RWPE2 (cell line): Measurements from ENCODE around the gene GIT2.

Experiments
- ATAC-seq: fragments of 200-7000 bp; cut with Tn5 transposase; 3 replicates; pipeline ENCODE4 v1.9.1; 2021; ENCODE audit warnings: low read depth
- DNase-seq: peaks from one replicate; pipeline ENCODE4 v3.0.0-alpha.2; 2020; ENCODE audit warnings: low spot score
- H3K27ac ChIP-seq: fragments of 450-650 bp; 2 replicates; pipeline ENCODE4 v1.5.1; 2017; ENCODE audit warnings: mild to moderate bottlenecking; ENCODE audit not compliant: poor library complexity, severe bottlenecking
- H3K27me3 ChIP-seq: fragments of 250-450 bp; sonication (Bioruptor Pico); 2 replicates; pipeline ENCODE4 v1.5.1; 2021; ENCODE audit warnings: mild to moderate bottlenecking, moderate library complexity; ENCODE audit not compliant: insufficient read depth, poor library complexity, severe bottlenecking
- H3K36me3 ChIP-seq: fragments of 250-450 bp; sonication (Bioruptor Pico); 2 replicates; pipeline ENCODE4 v1.5.1; 2020; ENCODE audit warnings: low read depth, mild to moderate bottlenecking, moderate library complexity
- H3K4me1 ChIP-seq: fragments of 250-450 bp; sonication (Bioruptor Pico); 2 replicates; pipeline ENCODE4 v1.5.1; 2021; ENCODE audit warnings: mild to moderate bottlenecking, moderate library complexity; ENCODE audit not compliant: insufficient read depth, poor library complexity, severe bottlenecking
- H3K4me3 ChIP-seq: fragments of 250-450 bp; sonication (Bioruptor Pico); 2 replicates; pipeline ENCODE4 v1.5.1; 2021; ENCODE audit warnings: mild to moderate bottlenecking, moderate library complexity; ENCODE audit not compliant: severe bottlenecking
- H3K9me3 ChIP-seq: fragments of 250-450 bp; sonication (Bioruptor Pico); 2 replicates; pipeline ENCODE4 v1.5.1; 2021; ENCODE audit warnings: mild to moderate bottlenecking, moderate library complexity; ENCODE audit not compliant: severe bottlenecking
- TF ChIP-seq, protein P1 (sequence below): fragments of 450-650 bp; IDR thresholded peaks from one replicate; pipeline ENCODE4 v1.5.1; 2017; ENCODE audit warnings: mild to moderate bottlenecking, moderate library complexity; ENCODE audit not compliant: poor library complexity, severe bottlenecking

Gene GIT2

DNA sequence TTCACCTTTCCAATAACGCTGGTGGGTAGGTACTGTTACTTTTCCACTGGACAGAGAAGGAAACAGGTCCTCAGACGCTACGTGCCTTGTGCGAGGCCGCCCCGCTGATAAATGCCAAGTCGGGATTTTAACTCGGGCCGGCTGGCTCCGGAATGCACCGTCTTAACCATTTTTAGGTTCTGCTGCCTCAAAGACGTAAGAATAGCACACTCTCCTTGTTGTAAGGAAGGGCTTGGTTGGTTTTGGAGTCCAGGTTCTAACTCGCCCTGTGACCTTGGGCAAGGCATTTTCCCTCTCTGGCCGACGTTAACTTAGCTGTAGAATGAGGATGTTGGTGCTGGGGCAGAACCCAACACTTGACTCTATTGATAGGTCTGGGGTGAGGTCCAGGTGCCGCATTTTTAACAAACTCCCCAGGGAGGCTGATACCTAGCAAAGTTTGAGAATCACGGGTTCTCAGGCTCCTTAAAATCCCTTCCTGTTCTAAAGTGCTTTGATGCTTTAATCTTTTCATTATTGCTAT, 3.9 kb upstream of the GIT2 start:
- Histone ChIP-seq H3K27me3 (no peaks in the 10 kb centered on the region), H3K4me3 (peak overlapping the region; percentile 95), H3K27ac (peak overlapping the region; percentile 91), H3K36me3 (peaks cover 6% of the 10 kb centered on the region; the same call in 1 of the 2 replicates), H3K4me1 (peaks cover 34% of the 10 kb centered on the region), H3K9me3 (no peaks in the 10 kb centered on the region)
- DNase-seq: no peak
- TF ChIP-seq, protein P1, sequence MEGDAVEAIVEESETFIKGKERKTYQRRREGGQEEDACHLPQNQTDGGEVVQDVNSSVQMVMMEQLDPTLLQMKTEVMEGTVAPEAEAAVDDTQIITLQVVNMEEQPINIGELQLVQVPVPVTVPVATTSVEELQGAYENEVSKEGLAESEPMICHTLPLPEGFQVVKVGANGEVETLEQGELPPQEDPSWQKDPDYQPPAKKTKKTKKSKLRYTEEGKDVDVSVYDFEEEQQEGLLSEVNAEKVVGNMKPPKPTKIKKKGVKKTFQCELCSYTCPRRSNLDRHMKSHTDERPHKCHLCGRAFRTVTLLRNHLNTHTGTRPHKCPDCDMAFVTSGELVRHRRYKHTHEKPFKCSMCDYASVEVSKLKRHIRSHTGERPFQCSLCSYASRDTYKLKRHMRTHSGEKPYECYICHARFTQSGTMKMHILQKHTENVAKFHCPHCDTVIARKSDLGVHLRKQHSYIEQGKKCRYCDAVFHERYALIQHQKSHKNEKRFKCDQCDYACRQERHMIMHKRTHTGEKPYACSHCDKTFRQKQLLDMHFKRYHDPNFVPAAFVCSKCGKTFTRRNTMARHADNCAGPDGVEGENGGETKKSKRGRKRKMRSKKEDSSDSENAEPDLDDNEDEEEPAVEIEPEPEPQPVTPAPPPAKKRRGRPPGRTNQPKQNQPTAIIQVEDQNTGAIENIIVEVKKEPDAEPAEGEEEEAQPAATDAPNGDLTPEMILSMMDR: no peak
- no peak for ATAC-seq

DNA sequence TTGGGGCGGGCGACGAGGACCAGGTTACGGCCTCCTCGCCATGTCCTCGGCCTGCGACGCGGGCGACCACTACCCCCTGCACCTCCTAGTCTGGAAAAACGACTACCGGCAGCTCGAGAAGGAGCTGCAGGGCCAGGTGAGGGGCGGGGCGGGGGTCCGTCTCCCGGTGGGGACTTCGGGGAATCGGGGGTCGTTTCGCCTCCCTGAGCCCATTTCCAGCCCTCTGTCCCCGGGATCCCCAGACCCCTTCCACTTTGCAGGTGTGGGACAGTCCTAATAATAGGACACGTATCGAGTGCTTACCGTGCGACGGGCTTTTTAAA, 3.4 kb upstream of the GIT2 start:
- peaks cover 34% of the 10 kb centered on the region for H3K4me1 ChIP-seq
- no peaks in the 10 kb centered on the region for H3K9me3 ChIP-seq
- peak overlapping the region; percentile 91 for H3K27ac ChIP-seq
- H3K36me3 ChIP-seq: peaks cover 6% of the 10 kb centered on the region; the same call in 1 of the 2 replicates
- peak overlapping the region; percentile 95 for H3K4me3 ChIP-seq
- TF ChIP-seq, protein P1: no peak
- H3K27me3 ChIP-seq: no peaks in the 10 kb centered on the region
- DNase-seq (no peak), ATAC-seq (no peak)

DNA sequence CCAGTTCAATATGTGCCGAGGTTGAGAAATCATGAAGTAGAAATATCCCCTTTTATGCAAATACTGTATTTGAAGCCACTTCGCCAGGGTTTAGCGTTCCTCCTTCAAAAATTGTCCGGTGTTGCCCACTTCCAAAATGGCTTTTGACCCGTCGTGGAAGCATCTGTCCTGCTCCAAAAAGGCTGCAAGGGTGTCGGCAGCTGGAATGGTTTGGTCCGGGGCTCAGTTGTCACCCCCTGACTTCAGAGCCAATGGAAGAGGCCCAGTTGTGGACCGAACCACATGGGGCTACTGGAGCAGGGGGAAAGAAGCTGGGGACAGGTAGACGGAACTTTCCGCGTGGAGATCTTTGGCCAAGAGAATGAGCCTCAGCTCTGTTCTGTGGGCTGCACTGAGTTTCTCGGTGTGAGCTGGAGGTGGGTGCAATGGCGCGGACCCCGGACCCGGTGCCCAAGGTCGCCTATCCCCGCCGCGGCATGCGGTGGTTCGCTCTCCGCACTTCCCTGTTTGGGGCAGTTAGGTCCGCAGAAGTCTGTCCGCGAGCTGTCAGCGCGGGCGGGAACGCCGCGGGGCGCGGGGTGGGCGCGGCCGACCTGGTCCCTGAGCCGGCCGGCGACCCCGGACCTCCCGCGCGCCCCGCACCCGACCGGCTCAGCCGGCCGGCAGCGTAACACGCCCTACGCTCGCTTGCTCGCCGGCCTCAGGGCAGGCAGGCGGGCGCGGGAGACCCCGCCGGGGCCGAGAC, 2.9 kb upstream of the GIT2 start, which contains the start of gene ANKRD13A:
Gene ANKRD13A, plus strand, starts transcription at position 527 of the 745 bp plus-strand sequence. CDS start 259 bp downstream, outside the sequence.
- Histone ChIP-seq H3K27me3 (no peaks in the 10 kb centered on the region), H3K36me3 (peaks cover 6% of the 10 kb centered on the region; the same call in 1 of the 2 replicates), H3K4me1 (peaks cover 37% of the 10 kb centered on the region), H3K9me3 (no peaks in the 10 kb centered on the region), H3K4me3 (peak within 1 kb of the TSS; percentile 95), H3K27ac (peak within 1 kb of the TSS; percentile 91)
- DNase-seq (peak; percentile 84), ATAC-seq (peak; percentile 60)
- TF ChIP-seq, protein P1: no peak

DNA sequence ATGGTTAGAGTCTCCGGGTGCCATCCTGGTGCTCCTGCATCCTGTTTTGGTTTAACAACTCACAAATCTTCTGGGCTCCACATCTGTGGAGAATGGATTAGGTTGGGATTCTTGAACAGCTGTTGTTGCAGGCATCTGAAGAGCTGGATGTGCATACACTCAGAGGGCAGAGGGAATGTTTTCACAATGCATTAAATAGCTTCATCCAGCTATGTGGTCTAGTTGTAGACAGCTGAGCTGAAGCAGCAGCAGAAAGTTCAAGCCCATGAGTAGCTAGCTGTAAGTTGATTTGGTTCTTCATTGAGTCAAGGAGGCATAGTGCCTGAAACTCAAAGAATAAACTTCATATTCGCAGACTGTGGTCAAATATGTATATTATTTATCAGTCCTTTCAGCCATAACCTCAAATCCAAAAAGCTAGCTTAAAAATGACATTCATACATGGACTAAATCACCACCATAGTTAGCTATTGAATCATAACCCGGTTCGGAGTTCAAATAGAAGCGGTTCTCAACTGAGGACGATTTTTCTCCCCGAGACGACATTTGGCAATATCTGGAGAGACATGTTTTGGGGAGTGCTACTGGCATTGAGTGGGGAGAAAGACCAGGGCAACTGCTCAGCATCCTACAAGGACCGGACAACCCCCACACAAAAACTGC, 2.2 kb upstream of the GIT2 start:
- Histone ChIP-seq H3K27ac (peak overlapping the region; percentile 91), H3K4me1 (peaks cover 36% of the 10 kb centered on the region), H3K36me3 (peaks cover 6% of the 10 kb centered on the region; the same call in 1 of the 2 replicates), H3K27me3 (no peaks in the 10 kb centered on the region), H3K4me3 (peak overlapping the region; percentile 95), H3K9me3 (no peaks in the 10 kb centered on the region)
- ATAC-seq: no peak
- TF ChIP-seq, protein P1: no peak
- DNase-seq: no peak

DNA sequence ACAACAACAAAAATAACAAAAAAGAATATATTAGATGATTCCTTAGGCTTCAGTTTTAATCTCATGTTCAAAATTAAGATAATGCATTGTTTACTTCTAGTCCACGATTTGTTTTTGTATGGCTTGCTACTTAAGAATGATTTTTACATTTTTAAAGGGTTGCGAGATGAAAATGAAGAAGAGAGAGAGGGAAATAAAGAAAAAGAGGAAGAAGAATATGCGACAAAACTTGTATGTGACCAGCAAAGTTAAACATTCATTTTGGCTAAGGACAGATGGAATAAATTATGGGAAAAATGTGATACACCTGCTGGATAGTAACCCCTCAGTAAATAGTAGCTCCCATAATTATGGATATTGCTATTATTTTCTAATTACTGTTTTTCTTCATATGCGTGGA, 1.2 kb upstream of the GIT2 start:
- Histone ChIP-seq H3K4me3 (no peak overlapping the region), H3K27ac (no peak overlapping the region), H3K36me3 (no peaks in the 10 kb centered on the region), H3K27me3 (no peaks in the 10 kb centered on the region), H3K9me3 (no peaks in the 10 kb centered on the region), H3K4me1 (peaks cover 26% of the 10 kb centered on the region)
- no peak for ATAC-seq
- DNase-seq: no peak
- TF ChIP-seq, protein P1: no peak
